AG09309 (cell line): ENCODE results near the gene PASK.
A peak's percentile ranks its signal among the peaks of the same experiment; 100 is the strongest.

ENCODE experiments used
- DNase-seq: peaks from one replicate; pipeline ENCODE4 v3.0.0-alpha.2; 2010; ENCODE audit warnings: low read depth
- H3K4me3 ChIP-seq: 2 replicates; pipeline ENCODE4 v1.5.1; 2011; ENCODE audit warnings: mild to moderate bottlenecking, low read depth, low read length, moderate library complexity; ENCODE audit not compliant: control insufficient read depth
- TF ChIP-seq, protein P1 (sequence below): IDR thresholded peaks from 2 replicates; pipeline ENCODE4 v1.5.1; 2011; ENCODE audit warnings: mild to moderate bottlenecking, low read depth, low read length, inconsistent platforms; ENCODE audit not compliant: insufficient read depth, control insufficient read depth; ENCODE audit errors: missing control alignments

The PASK gene

GRCh38 chr2:241068942-241069810 is 80.1 kb downstream of the PASK start:
- TF ChIP-seq, protein P1, sequence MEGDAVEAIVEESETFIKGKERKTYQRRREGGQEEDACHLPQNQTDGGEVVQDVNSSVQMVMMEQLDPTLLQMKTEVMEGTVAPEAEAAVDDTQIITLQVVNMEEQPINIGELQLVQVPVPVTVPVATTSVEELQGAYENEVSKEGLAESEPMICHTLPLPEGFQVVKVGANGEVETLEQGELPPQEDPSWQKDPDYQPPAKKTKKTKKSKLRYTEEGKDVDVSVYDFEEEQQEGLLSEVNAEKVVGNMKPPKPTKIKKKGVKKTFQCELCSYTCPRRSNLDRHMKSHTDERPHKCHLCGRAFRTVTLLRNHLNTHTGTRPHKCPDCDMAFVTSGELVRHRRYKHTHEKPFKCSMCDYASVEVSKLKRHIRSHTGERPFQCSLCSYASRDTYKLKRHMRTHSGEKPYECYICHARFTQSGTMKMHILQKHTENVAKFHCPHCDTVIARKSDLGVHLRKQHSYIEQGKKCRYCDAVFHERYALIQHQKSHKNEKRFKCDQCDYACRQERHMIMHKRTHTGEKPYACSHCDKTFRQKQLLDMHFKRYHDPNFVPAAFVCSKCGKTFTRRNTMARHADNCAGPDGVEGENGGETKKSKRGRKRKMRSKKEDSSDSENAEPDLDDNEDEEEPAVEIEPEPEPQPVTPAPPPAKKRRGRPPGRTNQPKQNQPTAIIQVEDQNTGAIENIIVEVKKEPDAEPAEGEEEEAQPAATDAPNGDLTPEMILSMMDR: no peak
- no peak for DNase-seq
- H3K4me3 ChIP-seq: no peak overlapping the region

DNA sequence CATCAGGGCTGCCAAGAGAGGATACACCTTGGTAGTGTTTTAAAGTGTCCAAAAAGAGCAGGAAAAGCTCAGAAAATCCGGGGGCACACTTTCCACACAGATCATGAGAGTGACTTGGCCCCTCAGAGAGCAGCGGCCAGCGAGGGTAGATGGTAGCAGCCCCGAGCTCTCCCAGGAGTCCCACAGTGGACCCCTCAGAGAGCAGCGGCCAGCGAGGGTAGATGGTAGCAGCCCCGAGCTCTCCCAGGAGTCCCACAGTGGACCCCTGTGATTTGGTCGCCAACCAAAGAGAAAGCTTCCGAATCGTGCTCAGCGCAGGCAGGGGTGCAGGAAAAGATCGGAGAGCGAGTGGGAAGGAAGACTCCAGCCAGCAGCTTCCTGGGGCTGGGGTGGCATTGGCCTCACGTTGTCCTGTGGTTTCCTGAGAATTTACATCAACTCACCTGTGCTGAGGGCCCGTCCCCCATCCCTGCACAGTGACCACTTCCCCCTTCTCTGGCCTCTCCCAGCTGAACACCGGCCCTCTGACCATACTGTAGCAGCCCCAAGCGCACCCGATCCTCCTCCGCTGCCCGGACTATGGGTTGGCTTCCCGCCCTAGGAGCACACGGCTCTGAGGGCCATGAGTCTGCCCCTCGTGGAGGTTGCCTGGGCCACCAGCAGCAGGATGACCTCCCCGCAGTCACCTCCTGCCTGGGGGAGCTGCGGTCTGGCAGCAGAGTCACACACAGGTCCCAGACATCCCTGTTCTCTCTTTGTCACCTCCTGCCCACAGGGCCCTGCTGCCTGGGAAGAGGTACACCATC is 80.9 kb downstream of the PASK start:
- TF ChIP-seq, protein P1: no peak
- no peak overlapping the region for H3K4me3 ChIP-seq
- DNase-seq: no peak

- TF ChIP-seq, protein P1: no peak
- DNase-seq: no peak
- no peak overlapping the region for H3K4me3 ChIP-seq
Observed at GRCh38 chr2:241067501-241068135, 81.7 kb downstream of the PASK start.

- TF ChIP-seq, protein P1: peak; percentile 22
- no peak for DNase-seq
- H3K4me3 ChIP-seq: no peak overlapping the region
Observed at GRCh38 chr2:241066893-241067341, 82.4 kb downstream of the PASK start.

- no peak overlapping the region for H3K4me3 ChIP-seq
- TF ChIP-seq, protein P1: no peak
- DNase-seq: no peak
Observed at GRCh38 chr2:241066171-241066892, 82.9 kb downstream of the PASK start.

GRCh38 chr2:241065355-241065803 is 83.9 kb downstream of the PASK start:
- DNase-seq: no peak

More at GRCh38 chr2:241065355-241065803, 83.9 kb downstream of the PASK start:
- TF ChIP-seq, protein P1: no peak
- H3K4me3 ChIP-seq: no peak overlapping the region
